WTC11 (cell line): ENCODE results near the gene FYCO1. TPM values are rescaled to one million over a fixed set of nuclear protein-coding genes. Genes with fewer than 3 reads are reported as not detected.

Experiments used
- ATAC-seq: fragments of 200-7000 bp; cut with Tn5 transposase; 2 replicates; pipeline ENCODE4 v1.10.0; 2021; ENCODE audit warnings: mild to moderate bottlenecking, moderate library complexity
- CTCF ChIA-PET: fragments of 300-600 bp; sonication (Branson Sonifier 250); formaldehyde crosslinking; loops from one replicate; lab custom pipeline; 2021; ENCODE audit warnings: antibody characterized with exemption; lab: Charles Lee
- POLR2A ChIA-PET: fragments of 350-600 bp; sonication (Branson Sonifier 250); formaldehyde crosslinking; loops from one replicate; lab custom pipeline; 2021; ENCODE audit warnings: antibody characterized with exemption; lab: Charles Lee
- DNase-seq: peaks from one replicate; pipeline ENCODE4 v3.0.0; 2021; ENCODE audit warnings: low spot score
- H3K27ac Mint-ChIP-seq: 2 replicates; pipeline ENCODE4 v1.8.0; 2021; ENCODE audit warnings: mixed read lengths
- H3K27me3 Mint-ChIP-seq: 2 replicates; pipeline ENCODE4 v1.8.0; 2021; ENCODE audit warnings: low read depth, mild to moderate bottlenecking, moderate library complexity, mixed read lengths
- H3K36me3 Mint-ChIP-seq: 2 replicates; pipeline ENCODE4 v1.8.0; 2021; ENCODE audit warnings: mixed read lengths
- H3K4me1 Mint-ChIP-seq: 2 replicates; pipeline ENCODE4 v1.8.0; 2022; ENCODE audit warnings: mixed read lengths
- H3K4me3 Mint-ChIP-seq: 2 replicates; pipeline ENCODE4 v1.8.0; 2021; ENCODE audit warnings: mild to moderate bottlenecking, moderate library complexity, mixed read lengths
- H3K9me3 Mint-ChIP-seq: 2 replicates; pipeline ENCODE4 v1.8.0; 2021; ENCODE audit warnings: mixed read lengths
- AR ChIP-seq: fragments of 250-450 bp; sonication (Bioruptor Pico); IDR thresholded peaks from 2 replicates; pipeline ENCODE4 v1.9.0; 2021; ENCODE audit warnings: mild to moderate bottlenecking
- ATF2 ChIP-seq: sonication (generic); formaldehyde crosslinking; IDR thresholded peaks from 2 replicates; pipeline ENCODE4 v1.8.1; 2022; ENCODE audit warnings: low read depth, missing genetic modification reagents, borderline replicate concordance
- FOXJ3 ChIP-seq: sonication (generic); formaldehyde crosslinking; IDR thresholded peaks from 2 replicates; pipeline ENCODE4 v1.9.0; 2021; ENCODE audit warnings: missing genetic modification reagents, mild to moderate bottlenecking, borderline replicate concordance
- IRF1 ChIP-seq: sonication (generic); formaldehyde crosslinking; IDR thresholded peaks from 2 replicates; pipeline ENCODE4 v1.8.0; 2023; ENCODE audit warnings: missing genetic modification reagents
- MXD4 ChIP-seq: fragments of 250-450 bp; sonication (Bioruptor Pico); IDR thresholded peaks from 2 replicates; pipeline ENCODE4 v1.8.0; 2021; ENCODE audit warnings: mild to moderate bottlenecking, moderate library complexity, borderline replicate concordance
- NR1H2 ChIP-seq: sonication (generic); formaldehyde crosslinking; IDR thresholded peaks from 2 replicates; pipeline ENCODE4 v1.9.0; 2021; ENCODE audit warnings: mild to moderate bottlenecking, moderate library complexity, missing genetic modification reagents
- PRRX2 ChIP-seq: fragments of 250-450 bp; sonication (Bioruptor Pico); IDR thresholded peaks from 2 replicates; pipeline ENCODE4 v1.8.0; 2021; ENCODE audit warnings: mild to moderate bottlenecking
- SOX15 ChIP-seq: fragments of 250-450 bp; sonication (Bioruptor Pico); IDR thresholded peaks from 2 replicates; pipeline ENCODE4 v1.9.0; 2021; ENCODE audit warnings: mild to moderate bottlenecking
- SP1 ChIP-seq: sonication (generic); formaldehyde crosslinking; conservative IDR thresholded peaks from 2 replicates; pipeline ENCODE4 v1.8.1; 2022; ENCODE audit warnings: missing genetic modification reagents
- USF1 ChIP-seq: sonication (generic); formaldehyde crosslinking; IDR thresholded peaks from 2 replicates; pipeline ENCODE4 v1.8.0; 2022; ENCODE audit warnings: mild to moderate bottlenecking, missing genetic modification reagents
- USF2 ChIP-seq: sonication (generic); formaldehyde crosslinking; IDR thresholded peaks from 2 replicates; pipeline ENCODE4 v1.8.1; 2023; ENCODE audit warnings: mild to moderate bottlenecking, missing genetic modification reagents, moderate library complexity
- ZBTB21 ChIP-seq: sonication (generic); formaldehyde crosslinking; IDR thresholded peaks from 2 replicates; pipeline ENCODE4 v1.8.1; 2023; ENCODE audit warnings: mild to moderate bottlenecking, missing genetic modification reagents, borderline replicate concordance
- ZNF219 ChIP-seq: sonication (generic); formaldehyde crosslinking; IDR thresholded peaks from 2 replicates; pipeline ENCODE4 v1.8.0; 2023; ENCODE audit warnings: missing genetic modification reagents, mild to moderate bottlenecking, borderline replicate concordance
- total RNA-seq: library from RNA; stranded (reverse); gene quantifications from 3 replicates; pipeline ENCODE4 v1.2.3, GENCODE V29; 2021
- TF ChIP-seq, protein P1 (sequence below): sonication (generic); formaldehyde crosslinking; IDR thresholded peaks from 2 replicates; pipeline ENCODE4 v1.8.1; 2023; ENCODE audit warnings: mild to moderate bottlenecking, moderate library complexity, missing genetic modification reagents
- TF ChIP-seq, protein P2 (sequence below): fragments of 250-450 bp; sonication (Bioruptor Pico); IDR thresholded peaks from 2 replicates; pipeline ENCODE4 v1.9.0; 2021; ENCODE audit warnings: mild to moderate bottlenecking
- TF ChIP-seq, protein P3 (sequence below): sonication (generic); formaldehyde crosslinking; IDR thresholded peaks from 2 replicates; pipeline ENCODE4 v1.8.1; 2022; ENCODE audit warnings: low read depth, mild to moderate bottlenecking, moderate library complexity, missing genetic modification reagents, borderline replicate concordance
- TF ChIP-seq, protein P4 (sequence below): sonication (generic); formaldehyde crosslinking; IDR thresholded peaks from 2 replicates; pipeline ENCODE4 v1.8.1; 2023; ENCODE audit warnings: mild to moderate bottlenecking, missing genetic modification reagents, borderline replicate concordance
- TF ChIP-seq, protein P5 (sequence below): sonication (generic); formaldehyde crosslinking; IDR thresholded peaks from 2 replicates; pipeline ENCODE4 v1.8.1; 2022; ENCODE audit warnings: mild to moderate bottlenecking, missing genetic modification reagents, moderate library complexity, borderline replicate concordance

Gene FYCO1
- total RNA-seq, 1 experiment from 2014 or later: 13.9 TPM

GRCh38 chr3:45887759-45888511 lies 107.7 kb downstream of the FYCO1 start:
- ChIA-PET CTCF (interaction anchor here (1.4 kb wide), 1 partner anchor 90 kb away, joined by 3 read pairs; no protein-coding TSS in a partner anchor), POLR2A (no interaction called here)
- no peak for ATAC-seq
- Mint-ChIP-seq H3K9me3 (peaks cover 7% of the 10 kb centered on the region), H3K4me1 (peaks cover 10% of the 10 kb centered on the region), H3K36me3 (no peaks in the 10 kb centered on the region), H3K4me3 (no peak overlapping the region), H3K27me3 (peaks cover 9% of the 10 kb centered on the region), H3K27ac (no peak overlapping the region)
- DNase-seq: no peak
- TF ChIP-seq MXD4 (CRISPR knock-in tag): no peak
- no peak for TF ChIP-seq ZNF219 (CRISPR knock-in tag)
- TF ChIP-seq IRF1 (CRISPR knock-in tag): no peak
- TF ChIP-seq SOX15 (CRISPR knock-in tag): no peak
- no peak for TF ChIP-seq NR1H2
- no peak for TF ChIP-seq USF2
- no peak for TF ChIP-seq SP1 (CRISPR knock-in tag)
- no peak for TF ChIP-seq PRRX2 (CRISPR knock-in tag)
- TF ChIP-seq, protein P1, sequence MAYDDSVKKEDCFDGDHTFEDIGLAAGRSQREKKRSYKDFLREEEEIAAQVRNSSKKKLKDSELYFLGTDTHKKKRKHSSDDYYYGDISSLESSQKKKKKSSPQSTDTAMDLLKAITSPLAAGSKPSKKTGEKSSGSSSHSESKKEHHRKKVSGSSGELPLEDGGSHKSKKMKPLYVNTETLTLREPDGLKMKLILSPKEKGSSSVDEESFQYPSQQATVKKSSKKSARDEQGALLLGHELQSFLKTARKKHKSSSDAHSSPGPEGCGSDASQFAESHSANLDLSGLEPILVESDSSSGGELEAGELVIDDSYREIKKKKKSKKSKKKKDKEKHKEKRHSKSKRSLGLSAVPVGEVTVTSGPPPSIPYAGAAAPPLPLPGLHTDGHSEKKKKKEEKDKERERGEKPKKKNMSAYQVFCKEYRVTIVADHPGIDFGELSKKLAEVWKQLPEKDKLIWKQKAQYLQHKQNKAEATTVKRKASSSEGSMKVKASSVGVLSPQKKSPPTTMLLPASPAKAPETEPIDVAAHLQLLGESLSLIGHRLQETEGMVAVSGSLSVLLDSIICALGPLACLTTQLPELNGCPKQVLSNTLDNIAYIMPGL (CRISPR knock-in tag): no peak
- TF ChIP-seq, protein P2, sequence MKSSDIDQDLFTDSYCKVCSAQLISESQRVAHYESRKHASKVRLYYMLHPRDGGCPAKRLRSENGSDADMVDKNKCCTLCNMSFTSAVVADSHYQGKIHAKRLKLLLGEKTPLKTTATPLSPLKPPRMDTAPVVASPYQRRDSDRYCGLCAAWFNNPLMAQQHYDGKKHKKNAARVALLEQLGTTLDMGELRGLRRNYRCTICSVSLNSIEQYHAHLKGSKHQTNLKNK: no peak
- TF ChIP-seq ZBTB21 (CRISPR knock-in tag): no peak
- no peak for TF ChIP-seq FOXJ3 (CRISPR knock-in tag)
- TF ChIP-seq, protein P3, sequence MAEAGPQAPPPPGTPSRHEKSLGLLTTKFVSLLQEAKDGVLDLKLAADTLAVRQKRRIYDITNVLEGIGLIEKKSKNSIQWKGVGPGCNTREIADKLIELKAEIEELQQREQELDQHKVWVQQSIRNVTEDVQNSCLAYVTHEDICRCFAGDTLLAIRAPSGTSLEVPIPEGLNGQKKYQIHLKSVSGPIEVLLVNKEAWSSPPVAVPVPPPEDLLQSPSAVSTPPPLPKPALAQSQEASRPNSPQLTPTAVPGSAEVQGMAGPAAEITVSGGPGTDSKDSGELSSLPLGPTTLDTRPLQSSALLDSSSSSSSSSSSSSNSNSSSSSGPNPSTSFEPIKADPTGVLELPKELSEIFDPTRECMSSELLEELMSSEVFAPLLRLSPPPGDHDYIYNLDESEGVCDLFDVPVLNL: no peak
- no peak for TF ChIP-seq ATF2 (CRISPR knock-in tag)
- TF ChIP-seq USF1 (CRISPR knock-in tag): no peak
- TF ChIP-seq, protein P4, sequence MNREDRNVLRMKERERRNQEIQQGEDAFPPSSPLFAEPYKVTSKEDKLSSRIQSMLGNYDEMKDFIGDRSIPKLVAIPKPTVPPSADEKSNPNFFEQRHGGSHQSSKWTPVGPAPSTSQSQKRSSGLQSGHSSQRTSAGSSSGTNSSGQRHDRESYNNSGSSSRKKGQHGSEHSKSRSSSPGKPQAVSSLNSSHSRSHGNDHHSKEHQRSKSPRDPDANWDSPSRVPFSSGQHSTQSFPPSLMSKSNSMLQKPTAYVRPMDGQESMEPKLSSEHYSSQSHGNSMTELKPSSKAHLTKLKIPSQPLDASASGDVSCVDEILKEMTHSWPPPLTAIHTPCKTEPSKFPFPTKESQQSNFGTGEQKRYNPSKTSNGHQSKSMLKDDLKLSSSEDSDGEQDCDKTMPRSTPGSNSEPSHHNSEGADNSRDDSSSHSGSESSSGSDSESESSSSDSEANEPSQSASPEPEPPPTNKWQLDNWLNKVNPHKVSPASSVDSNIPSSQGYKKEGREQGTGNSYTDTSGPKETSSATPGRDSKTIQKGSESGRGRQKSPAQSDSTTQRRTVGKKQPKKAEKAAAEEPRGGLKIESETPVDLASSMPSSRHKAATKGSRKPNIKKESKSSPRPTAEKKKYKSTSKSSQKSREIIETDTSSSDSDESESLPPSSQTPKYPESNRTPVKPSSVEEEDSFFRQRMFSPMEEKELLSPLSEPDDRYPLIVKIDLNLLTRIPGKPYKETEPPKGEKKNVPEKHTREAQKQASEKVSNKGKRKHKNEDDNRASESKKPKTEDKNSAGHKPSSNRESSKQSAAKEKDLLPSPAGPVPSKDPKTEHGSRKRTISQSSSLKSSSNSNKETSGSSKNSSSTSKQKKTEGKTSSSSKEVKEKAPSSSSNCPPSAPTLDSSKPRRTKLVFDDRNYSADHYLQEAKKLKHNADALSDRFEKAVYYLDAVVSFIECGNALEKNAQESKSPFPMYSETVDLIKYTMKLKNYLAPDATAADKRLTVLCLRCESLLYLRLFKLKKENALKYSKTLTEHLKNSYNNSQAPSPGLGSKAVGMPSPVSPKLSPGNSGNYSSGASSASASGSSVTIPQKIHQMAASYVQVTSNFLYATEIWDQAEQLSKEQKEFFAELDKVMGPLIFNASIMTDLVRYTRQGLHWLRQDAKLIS: no peak
- no peak for TF ChIP-seq AR (CRISPR knock-in tag)
- TF ChIP-seq, protein P5, sequence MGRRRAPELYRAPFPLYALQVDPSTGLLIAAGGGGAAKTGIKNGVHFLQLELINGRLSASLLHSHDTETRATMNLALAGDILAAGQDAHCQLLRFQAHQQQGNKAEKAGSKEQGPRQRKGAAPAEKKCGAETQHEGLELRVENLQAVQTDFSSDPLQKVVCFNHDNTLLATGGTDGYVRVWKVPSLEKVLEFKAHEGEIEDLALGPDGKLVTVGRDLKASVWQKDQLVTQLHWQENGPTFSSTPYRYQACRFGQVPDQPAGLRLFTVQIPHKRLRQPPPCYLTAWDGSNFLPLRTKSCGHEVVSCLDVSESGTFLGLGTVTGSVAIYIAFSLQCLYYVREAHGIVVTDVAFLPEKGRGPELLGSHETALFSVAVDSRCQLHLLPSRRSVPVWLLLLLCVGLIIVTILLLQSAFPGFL (CRISPR knock-in tag): no peak
